Omental fat pad (tissue), 4 donors: ENCODE measurements around the gene TRMT10C. TPM values are rescaled to one million over a fixed set of nuclear protein-coding genes. Genes with fewer than 3 reads are reported as not detected.

Experiments
- ATAC-seq: fragments of 150-250 bp; one replicate; pipeline ENCODE4 v1.9.1; 2016; ENCODE audit warnings: mild to moderate bottlenecking, moderate library complexity; ENCODE audit not compliant: low FRiP score
- DNase-seq: peaks from one replicate; pipeline ENCODE4 v3.0.0-alpha.2; 2019; ENCODE audit warnings: low spot score
- total RNA-seq, 4 donors: library from RNA; depleted of rRNA; stranded (reverse); fragments of >200 nt; gene quantifications; one replicate each; pipeline ENCODE4 v1.1.0, GENCODE V29; 2016
- TF ChIP-seq, protein P1 (sequence below), 3 donors: fragments of 450-650 bp; IDR thresholded peaks; one replicate each; pipeline ENCODE4 v1.5.1; 2016 to 2017; ENCODE audit warnings: antibody characterized with exemption in 3 of 3, mild to moderate bottlenecking in 3 of 3, moderate library complexity in 2 of 3

TRMT10C gene
- total RNA-seq, 4 donors from 2014 or later, result 17.3 to 38.2 (median 22.4) TPM

DNA sequence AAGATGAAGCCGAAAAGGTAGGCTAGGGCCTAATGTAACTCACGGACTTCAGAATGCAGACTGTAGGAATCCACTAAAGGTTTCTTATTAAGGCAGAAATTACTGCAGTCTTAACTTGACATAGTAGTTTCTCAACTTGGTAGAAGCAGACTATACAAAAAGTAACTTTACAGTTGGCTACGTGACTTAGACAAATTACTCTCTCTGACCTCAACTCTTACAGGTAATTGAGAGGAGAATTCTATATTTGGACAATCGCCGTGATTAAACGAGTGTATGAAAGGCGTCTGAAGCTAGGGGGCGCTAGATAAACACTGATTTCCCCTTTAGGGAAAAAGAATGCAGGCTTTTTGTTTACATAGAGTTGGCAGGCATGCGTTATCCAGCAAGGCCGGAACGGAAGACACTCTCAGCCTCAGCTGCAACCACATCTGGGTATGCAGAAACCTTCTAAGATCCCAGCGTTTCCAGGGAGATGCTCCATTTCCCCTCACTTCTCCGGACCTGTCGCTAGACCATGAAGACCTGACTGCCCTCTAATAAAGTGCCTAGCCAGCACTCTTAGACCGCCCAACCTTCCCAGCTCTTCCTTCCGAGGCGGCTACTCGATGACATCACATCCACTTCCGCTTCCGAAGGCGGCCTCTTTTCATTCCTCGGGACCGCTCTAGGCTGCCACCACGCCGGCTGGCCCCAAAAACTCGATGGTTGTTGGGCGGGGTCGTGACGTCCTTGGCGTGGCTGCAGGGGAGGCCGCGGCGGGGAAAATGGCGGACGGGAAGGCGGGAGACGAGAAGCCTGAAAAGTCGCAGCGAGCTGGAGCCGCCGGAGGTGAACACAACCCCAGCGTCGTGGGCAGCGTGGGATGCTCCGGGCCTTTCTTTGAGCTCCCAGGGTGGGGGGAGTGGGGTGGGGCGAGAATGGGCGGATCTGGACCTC is 12.1 kb downstream of the TRMT10C start, which contains the start of gene PCNP:
Gene PCNP (plus strand): TSS at position 732 of the 939 bp plus-strand sequence. CDS start 36 bp downstream, at position 768.
- ATAC-seq, result peak; percentile 97

DNA sequence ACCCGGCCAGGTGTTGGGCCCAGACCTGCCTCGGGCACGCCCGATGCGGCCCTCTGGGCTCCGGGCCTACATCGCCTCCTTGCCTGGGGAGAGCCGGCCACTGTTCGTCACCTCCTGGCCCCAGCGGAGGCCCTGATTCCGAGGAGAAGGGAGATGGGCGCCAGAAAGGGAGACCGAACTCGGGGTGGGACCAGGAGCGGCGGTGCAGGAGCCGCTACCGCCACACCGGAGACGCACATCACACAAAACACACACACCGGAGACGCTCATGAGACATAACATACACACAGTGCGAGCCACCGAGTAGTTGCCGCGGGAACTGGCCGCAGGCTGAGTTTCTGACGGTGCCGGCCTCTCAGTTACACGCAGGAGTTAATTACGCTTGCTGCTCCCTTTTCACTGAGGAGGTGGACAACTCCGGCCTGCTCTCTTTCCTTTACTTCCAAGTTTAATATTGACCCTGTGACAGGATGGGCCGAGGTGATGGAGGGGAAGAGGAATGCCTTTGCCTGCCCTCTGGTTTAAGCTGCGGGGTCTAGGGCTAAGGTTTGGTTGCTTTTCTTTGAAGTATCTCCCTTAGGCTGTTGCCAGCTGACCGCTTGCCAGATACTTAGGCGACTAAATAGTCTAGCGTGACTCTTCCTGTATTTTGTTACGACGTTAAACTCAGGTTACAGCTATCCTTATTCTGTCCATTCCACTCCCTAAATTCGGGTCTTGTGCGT is 12.9 kb downstream of the TRMT10C start:
- DNase-seq, result no peak
- ATAC-seq, result peak; percentile 82
- TF ChIP-seq, protein P1, sequence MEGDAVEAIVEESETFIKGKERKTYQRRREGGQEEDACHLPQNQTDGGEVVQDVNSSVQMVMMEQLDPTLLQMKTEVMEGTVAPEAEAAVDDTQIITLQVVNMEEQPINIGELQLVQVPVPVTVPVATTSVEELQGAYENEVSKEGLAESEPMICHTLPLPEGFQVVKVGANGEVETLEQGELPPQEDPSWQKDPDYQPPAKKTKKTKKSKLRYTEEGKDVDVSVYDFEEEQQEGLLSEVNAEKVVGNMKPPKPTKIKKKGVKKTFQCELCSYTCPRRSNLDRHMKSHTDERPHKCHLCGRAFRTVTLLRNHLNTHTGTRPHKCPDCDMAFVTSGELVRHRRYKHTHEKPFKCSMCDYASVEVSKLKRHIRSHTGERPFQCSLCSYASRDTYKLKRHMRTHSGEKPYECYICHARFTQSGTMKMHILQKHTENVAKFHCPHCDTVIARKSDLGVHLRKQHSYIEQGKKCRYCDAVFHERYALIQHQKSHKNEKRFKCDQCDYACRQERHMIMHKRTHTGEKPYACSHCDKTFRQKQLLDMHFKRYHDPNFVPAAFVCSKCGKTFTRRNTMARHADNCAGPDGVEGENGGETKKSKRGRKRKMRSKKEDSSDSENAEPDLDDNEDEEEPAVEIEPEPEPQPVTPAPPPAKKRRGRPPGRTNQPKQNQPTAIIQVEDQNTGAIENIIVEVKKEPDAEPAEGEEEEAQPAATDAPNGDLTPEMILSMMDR (IDR thresholded peaks at IDR 0.05), result no peak

More for the DNA sequence above, 12.1 kb downstream of the TRMT10C start, which contains the start of gene PCNP:
- DNase-seq, result peak; percentile 96
- TF ChIP-seq, protein P1 (IDR thresholded peaks at IDR 0.05), result peak in 2 of 3 donors; percentile 81 to 88

DNA sequence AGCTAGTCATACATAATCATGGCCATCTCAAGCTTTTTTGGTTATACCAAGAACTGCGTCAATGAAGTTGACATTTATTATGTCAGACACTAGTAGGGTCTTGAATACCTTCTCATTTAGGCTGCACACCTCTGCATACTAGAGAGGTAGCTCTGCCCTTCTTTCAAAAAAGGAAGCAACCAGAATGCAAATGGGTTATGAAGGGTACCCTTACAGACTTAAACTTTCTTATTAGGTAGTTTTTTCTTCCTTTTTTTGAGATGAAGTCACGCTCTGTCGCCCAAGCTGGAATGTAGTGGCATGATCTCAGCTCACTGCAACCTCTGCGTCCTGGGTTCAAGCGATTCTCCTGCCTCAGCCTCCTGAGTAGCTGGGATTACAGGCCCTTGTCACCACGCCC is 15.6 kb downstream of the TRMT10C start:
- TF ChIP-seq, protein P1 (IDR thresholded peaks at IDR 0.05), result no peak
- no peak for DNase-seq
- no peak for ATAC-seq

DNA sequence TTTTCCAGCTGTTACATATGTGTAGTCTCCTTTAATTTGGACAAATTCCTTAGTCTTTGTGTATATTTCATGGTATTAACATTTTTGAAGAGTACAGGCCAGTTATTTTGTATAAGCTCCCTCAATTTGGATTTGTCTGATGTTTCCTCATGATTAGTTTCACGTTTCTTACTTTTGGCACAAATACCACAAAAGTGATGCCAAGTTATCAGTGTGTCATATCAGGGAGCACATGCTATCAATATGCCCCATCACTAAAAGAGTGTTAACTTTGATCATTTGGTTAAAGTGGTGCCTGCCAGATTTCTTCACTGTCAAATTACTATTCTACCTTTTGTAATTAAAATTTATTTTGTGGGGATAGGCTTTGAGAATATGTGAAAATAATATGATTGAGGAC is 26.9 kb downstream of the TRMT10C start:
- ATAC-seq (no peak), DNase-seq (no peak)
- TF ChIP-seq, protein P1 (IDR thresholded peaks at IDR 0.05), result no peak

DNA sequence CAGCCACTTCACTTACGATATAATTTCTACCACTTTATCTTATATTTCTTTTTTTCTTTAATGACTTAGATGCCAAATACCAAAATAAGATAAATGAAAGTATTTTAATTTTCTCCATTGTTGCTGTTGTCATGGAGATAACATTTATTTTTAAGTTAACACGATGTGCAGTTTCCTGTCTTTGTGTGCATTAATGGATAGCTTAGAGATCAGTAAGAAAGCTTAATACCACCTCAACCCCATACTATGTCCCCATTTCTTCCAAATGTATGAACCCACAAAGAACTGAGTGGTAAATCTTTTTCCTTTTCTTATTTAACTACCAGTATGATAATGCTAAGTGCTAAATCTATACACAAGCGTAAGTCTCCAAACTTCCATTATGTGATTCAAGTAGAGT is 29.4 kb downstream of the TRMT10C start:
- ATAC-seq (no peak), DNase-seq (no peak)
- TF ChIP-seq, protein P1 (IDR thresholded peaks at IDR 0.05), result no peak

DNA sequence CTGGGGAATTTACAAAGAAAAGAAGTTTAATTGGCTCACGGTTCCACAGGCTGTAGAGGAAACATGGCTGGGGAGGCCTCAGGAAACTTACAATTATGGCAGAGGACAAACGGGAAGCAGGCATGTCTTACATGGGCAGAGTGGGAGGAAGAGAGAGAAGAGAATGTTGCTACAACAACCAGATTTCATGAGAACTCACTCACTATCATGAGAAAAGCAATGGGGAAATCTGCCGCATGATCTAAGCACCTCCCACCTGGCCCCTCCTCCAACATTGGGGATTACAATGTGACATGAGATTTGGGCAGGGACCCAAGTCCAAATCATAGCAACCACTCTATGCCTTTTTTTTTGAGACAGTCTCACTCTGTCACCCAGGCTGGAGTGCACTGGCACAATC is 41.1 kb downstream of the TRMT10C start:
- no peak for ATAC-seq
- DNase-seq, result no peak
- TF ChIP-seq, protein P1 (IDR thresholded peaks at IDR 0.05), result no peak
